Stimulated activated CD8-positive, alpha-beta memory T cell treated with anti-CD3 and anti-CD28 coated beads, Interleukin-7, amount 100 ng/mL, for 4 hours (primary cell): Measurements from ENCODE around the gene CFAP221.

Experiments used
- DNase-seq, 2 donors: peaks; one replicate each; pipeline ENCODE4 v3.0.0-alpha.2; 2020; ENCODE audit warnings: low read depth in 2 of 2

The CFAP221 gene

GRCh38 chr2:119644186-119644585 is 99.9 kb downstream of the CFAP221 start:
- DNase-seq, result no peak

- DNase-seq, result no peak
These were observed 101.1 kb downstream of the CFAP221 start for GRCh38 chr2:119645173-119645855.

- DNase-seq, result no peak
These were observed 101.9 kb downstream of the CFAP221 start for GRCh38 chr2:119646149-119646548.

DNA sequence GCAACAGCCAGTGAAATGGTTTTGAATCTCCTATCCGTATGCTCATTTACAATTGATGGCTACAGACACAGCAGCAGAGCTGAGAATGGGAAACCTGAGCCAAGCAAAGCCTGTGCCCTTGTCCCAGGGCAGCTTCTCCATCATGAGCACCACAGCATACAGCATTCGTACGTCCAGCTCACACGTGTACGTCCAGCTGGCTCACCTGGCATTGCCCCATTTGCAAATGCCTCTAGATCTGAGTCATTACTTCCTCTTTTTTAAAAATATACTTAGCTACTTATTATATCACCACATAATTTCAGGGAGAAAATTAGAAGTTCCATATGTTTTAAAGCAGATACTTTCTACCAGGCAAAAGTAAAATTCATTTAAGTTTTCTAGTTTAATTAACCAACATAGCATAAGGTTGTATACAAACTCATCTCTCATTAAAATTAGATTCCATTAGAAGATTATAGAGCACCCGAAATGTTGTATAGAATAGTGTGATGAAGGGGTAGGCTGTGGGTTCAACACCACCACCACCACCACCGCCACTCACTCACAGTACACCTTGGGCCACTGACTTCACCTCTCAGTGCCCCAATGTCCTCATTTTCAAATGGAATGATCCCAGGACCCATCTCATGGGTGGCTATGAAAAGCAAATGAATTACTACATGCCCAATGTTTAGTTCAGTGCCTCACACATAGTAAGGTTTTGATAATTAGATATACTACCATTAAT is 103.4 kb downstream of the CFAP221 start:
- DNase-seq, result no peak

DNA sequence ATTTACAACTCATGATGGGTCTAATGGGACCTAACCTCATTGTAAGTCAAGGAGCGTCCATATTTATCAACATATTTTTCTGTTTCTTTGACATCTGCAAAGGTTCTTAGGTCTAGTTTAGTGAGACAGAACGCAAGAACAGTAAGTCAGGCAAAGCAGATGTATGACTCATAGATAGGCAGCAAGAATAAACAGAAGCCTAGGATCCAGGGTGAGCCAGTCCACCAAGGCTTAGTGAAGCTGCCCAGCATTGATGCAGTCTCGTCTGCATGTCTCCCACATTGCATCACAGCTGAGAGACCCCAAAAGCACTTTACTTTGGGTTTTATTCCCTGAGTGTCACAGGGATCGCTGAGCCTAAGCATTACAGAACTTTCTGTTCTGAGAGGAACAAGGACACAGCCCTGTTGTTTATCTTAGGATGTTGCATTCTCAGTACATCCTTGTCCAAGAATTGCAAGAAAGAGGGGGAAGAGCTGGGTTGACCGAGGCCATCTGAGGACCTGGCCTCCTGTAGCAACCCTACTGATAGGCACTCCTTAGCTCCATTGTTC is 105.2 kb downstream of the CFAP221 start:
- DNase-seq, result no peak

GRCh38 chr2:119650206-119650605 is 106.0 kb downstream of the CFAP221 start:
- no peak for DNase-seq

DNA sequence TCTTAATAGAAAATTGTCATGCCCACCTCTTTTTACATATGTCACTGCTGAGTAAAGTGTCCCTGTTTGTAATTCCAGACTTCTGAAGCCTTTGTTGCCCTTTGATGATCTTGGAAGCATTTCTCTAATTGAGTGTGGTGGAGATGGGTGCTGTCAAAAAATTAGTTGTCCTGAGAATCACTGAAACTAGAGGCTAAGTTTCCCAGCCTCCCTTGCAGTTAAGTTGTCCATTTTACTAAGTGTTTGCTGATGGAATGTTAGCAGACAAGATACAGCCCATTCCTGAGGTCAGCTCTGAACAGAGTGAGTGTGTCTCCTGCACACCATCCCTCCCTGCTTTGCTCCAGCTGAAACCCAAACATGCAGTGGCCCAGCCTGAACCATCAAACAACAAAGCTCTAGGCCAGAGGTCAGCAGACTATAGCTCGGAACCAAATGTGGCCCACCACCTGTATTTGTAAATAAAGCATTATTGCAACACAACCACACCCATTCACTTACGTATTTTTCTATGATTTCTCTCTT is 106.7 kb downstream of the CFAP221 start:
- no peak for DNase-seq

- no peak for DNase-seq
These were observed 113.4 kb downstream of the CFAP221 start for GRCh38 chr2:119657466-119658145.

- DNase-seq, result no peak
These were observed 115.5 kb downstream of the CFAP221 start for GRCh38 chr2:119659601-119660342.

DNA sequence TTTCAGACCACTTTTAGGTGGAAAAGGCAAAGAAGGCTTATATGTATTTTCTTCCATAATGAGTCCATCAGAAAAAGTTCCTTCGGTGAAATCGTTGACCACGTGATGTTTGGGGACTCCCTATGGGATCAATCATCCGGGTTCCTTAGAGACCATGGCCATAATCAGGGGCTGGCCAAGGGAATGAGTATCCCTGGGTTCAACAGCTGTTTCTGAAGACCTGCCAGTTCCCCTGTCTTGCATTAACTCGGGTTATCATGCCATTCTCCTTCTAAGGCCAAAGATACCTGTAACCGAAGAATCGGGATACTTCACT is 116.1 kb downstream of the CFAP221 start:
- DNase-seq, result no peak

GRCh38 chr2:119662297-119662696 is 118.0 kb downstream of the CFAP221 start:
- no peak for DNase-seq

DNA sequence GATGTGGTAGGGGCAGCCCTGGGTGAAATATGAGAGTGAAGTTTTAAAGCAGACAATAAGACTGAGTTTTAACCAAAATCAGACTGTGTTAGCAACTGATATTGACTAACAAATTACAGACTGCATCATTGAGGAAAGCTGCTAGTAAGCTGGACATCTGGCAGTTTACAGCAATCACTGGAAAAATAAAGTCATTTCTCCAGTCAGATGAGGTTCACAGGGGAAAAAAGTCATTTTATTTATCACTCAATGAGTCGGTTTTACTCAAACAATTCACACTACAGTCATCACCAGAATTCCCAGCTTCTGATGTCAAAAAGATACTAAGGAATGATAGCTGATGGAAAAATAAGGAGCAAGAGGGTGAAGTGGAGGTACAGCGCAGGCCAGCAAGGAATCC is 124.3 kb downstream of the CFAP221 start:
- DNase-seq, result no peak

GRCh38 chr2:119671016-119671415 is 126.8 kb downstream of the CFAP221 start:
- no peak for DNase-seq

GRCh38 chr2:119671752-119672151 is 127.5 kb downstream of the CFAP221 start:
- DNase-seq, result no peak

DNA sequence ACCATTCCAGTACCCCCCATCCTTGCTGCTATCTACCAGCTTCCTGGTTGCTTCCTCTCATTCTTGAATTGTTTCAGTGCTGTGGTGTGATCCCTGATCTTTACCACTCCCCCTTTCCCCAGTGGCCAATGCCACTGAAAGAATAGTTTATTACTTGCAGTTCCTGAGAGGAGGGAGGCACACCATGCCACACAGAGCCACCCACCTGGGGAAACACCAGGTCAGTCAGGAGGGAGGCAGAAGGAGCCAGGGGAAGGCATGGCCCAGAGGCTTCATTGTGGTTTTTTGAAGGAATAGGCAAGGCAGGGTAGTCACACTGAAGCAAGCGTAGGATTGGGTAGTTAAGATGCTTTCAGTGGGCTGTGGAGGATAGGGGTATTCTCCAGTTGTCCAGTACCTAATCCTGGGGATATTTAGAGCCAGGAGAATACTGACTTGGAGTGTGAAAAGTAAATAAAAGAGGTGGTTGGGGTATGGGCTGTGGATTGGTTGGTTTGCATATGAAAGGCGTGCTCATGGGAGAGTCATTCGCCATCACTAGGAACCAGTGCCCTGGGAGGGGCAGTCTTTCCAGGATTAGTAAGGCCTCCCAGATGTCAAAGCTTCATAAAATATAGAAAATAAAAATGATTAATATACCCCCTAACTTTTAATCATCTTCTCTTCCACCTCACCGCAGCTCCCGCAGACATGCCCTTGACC is 128.1 kb downstream of the CFAP221 start:
- no peak for DNase-seq

- DNase-seq, result no peak
These were observed 129.5 kb downstream of the CFAP221 start for GRCh38 chr2:119673796-119674195.

DNA sequence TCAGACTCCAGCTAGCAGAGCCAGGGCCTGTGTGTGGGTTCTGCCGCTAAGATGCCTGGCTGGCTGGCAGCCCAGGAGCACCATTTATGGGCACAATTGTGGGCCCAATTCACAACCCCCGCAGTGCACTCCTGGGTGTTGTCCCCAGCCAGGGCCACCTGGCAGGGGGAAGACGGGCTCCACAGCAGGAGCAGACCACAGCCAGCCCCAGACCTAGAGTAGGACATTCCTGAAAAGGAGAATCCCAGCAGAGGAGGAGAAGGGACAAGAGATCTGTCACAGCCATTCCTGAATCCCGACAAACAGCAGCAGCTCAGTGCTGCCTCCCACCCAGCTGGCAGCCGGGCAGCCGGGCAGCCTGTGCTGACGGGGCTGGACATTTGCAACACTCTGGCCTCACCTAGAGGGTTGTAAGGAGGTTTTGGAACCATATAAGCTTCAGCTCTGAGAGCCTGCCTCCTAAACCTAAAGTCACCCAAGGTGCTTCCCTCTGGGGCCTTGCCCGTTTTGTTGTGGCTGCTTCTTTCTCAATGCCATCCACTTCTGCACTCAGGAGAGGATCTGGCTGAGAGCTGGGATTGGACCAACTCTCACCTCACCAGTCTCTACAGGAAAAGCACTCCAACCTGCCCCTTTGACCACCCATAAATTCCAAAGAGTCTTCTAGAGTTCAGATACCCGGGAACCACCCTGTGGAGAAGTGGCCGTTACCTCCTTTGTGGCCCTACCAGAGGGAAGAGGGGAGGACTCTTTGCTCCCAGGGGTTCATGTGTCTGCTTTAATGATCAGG is 130.7 kb downstream of the CFAP221 start:
- DNase-seq, result no peak

GRCh38 chr2:119678021-119678656 is 133.9 kb downstream of the CFAP221 start:
- DNase-seq, result no peak

GRCh38 chr2:119679526-119679837 is 135.2 kb downstream of the CFAP221 start:
- DNase-seq, result no peak

DNA sequence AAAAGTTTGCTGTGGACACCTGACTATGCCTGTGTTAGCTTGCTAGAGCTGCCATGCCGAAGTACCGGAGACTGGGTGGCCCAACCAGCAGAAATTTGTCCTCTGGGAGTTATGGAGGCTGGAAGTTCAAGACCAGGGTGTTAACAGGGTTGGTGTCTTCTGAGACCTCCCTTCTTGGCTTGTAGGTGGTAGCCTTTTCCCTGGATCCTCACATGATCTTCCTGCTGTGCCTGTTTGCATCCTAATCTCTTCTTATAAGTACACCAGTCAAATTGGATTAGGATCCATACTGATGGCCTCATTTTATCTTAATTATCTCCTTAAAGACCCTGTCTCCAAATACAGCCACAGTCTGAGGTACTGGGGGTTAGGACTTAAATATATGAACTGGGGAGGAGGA is 135.6 kb downstream of the CFAP221 start:
- no peak for DNase-seq
